ENCODE results near the gene AMBRA1.

- TF ChIP-seq SUZ12 (IDR thresholded peaks at IDR 0.05) (no peak), BHLHE40 (IDR thresholded peaks at IDR 0.05; ENCODE audit: borderline replicate concordance) (no peak), SP1 (IDR thresholded peaks at IDR 0.05) (no peak), TARDBP (IDR thresholded peaks at IDR 0.05) (no peak), LEF1 (IDR thresholded peaks at IDR 0.05; ENCODE audit: borderline replicate concordance) (no peak), ARNT (IDR thresholded peaks at IDR 0.05) (no peak), FOXM1 (IDR thresholded peaks at IDR 0.05; ENCODE audit: borderline replicate concordance) (no peak), PKNOX1 (IDR thresholded peaks at IDR 0.05) (no peak), FOXK2 (IDR thresholded peaks at IDR 0.05) (no peak), HDGF (IDR thresholded peaks at IDR 0.05; ENCODE audit: borderline replicate concordance) (no peak), NFRKB (IDR thresholded peaks at IDR 0.05) (no peak), ZNF384 (IDR thresholded peaks at IDR 0.05) (no peak), L3MBTL2 (conservative IDR thresholded peaks at IDR 0.05) (no peak), CTBP1 (IDR thresholded peaks at IDR 0.05; ENCODE audit: borderline replicate concordance) (no peak)
Measured at GRCh38 chr11:46519351-46519750, 74.5 kb downstream of the AMBRA1 start.

All from HEK293T (cell line).